HFFc6 (cell line): ENCODE data around the gene FXN. TPM values are rescaled to one million over a fixed set of nuclear protein-coding genes. Genes with fewer than 3 reads are reported as not detected.
A peak's percentile ranks its signal among the peaks of the same experiment; 100 is the strongest.
"Not testable (repeated sequence)": the region's sequence is repeated elsewhere in the genome, so short reads cannot be mapped to it uniquely, and the experiment has no call there.

Experiments
- DNase-seq: peaks from one replicate; pipeline ENCODE4 v3.0.0-alpha.2; 2018
- H3K27ac Mint-ChIP-seq: 2 replicates; pipeline ENCODE4 v1.8.0; 2020; ENCODE audit warnings: mild to moderate bottlenecking, mixed read lengths
- H3K27me3 Mint-ChIP-seq: 2 replicates; pipeline ENCODE4 v1.8.0; 2021; ENCODE audit warnings: mild to moderate bottlenecking, moderate library complexity, mixed read lengths; ENCODE audit not compliant: insufficient read depth
- H3K36me3 Mint-ChIP-seq: 2 replicates; pipeline ENCODE4 v1.8.0; 2021; ENCODE audit warnings: low read depth, mixed read lengths
- H3K4me1 Mint-ChIP-seq: 2 replicates; pipeline ENCODE4 v1.8.0; 2020; ENCODE audit warnings: low read depth, mixed read lengths
- H3K4me3 Mint-ChIP-seq: 2 replicates; pipeline ENCODE4 v1.8.0; 2020; ENCODE audit warnings: mild to moderate bottlenecking, moderate library complexity, mixed read lengths
- H3K9me3 Mint-ChIP-seq: 2 replicates; pipeline ENCODE4 v1.8.0; 2020; ENCODE audit warnings: mild to moderate bottlenecking, mixed read lengths
- total RNA-seq, 6 experiments: library from RNA; stranded (reverse); fragmentation: NEBNext Ultra II Directional; extraction: Animal tissue kit (Norgen Biotek cat#: 25700); gene quantifications; 2 replicates in 1 of 6; 3 replicates in 5 of 6; pipeline ENCODE4 v1.2.3, GENCODE V29; 2021
- TF ChIP-seq, protein P1 (sequence below): fragments of 200-600 bp; sonication (generic); IDR thresholded peaks from 2 replicates; pipeline ENCODE4 v1.5.0; 2021; ENCODE audit warnings: antibody characterized with exemption, mild to moderate bottlenecking

Gene FXN
- total RNA-seq, 6 experiments from 2014 or later: 17.3 to 22.3 (median 18.5) TPM

DNA sequence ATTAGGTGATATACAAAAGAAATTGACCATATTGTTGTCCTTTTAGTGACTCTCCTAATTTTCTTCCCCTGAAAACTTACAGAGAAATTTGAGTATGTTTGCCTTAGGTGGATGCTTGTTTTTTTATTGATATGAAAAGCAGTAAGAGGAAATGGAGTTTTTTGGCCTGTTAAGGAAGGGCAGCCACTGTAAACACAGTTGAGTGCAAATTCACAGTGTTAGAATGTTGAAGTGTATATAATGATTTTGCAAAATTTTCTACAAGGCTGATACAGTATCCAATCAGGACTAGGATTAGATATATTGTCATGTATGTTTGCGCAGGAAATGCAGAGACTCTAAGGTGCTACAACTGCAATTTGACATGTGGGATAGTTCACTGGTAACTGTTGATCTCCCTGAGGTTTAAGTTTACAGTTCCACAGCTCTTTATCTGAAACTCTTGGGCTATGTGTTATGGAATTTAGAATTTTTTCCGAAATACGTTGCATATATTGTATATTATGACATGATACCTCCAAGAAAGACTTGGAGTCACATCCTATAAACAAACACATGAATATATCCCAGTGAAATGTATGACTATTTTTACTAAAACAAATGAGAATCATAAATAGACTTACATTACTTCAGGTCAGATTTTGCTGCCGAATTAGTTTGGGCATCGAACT, 62.5 kb downstream of the FXN start:
- Mint-ChIP-seq H3K27ac (peak overlapping the region; percentile 7; the same call in 1 of the 2 replicates), H3K4me1 (peaks cover 27% of the 10 kb centered on the region), H3K4me3 (no peak overlapping the region), H3K9me3 (no peaks in the 10 kb centered on the region), H3K36me3 (no peaks in the 10 kb centered on the region), H3K27me3 (no peaks in the 10 kb centered on the region)
- DNase-seq: no peak
- TF ChIP-seq, protein P1, sequence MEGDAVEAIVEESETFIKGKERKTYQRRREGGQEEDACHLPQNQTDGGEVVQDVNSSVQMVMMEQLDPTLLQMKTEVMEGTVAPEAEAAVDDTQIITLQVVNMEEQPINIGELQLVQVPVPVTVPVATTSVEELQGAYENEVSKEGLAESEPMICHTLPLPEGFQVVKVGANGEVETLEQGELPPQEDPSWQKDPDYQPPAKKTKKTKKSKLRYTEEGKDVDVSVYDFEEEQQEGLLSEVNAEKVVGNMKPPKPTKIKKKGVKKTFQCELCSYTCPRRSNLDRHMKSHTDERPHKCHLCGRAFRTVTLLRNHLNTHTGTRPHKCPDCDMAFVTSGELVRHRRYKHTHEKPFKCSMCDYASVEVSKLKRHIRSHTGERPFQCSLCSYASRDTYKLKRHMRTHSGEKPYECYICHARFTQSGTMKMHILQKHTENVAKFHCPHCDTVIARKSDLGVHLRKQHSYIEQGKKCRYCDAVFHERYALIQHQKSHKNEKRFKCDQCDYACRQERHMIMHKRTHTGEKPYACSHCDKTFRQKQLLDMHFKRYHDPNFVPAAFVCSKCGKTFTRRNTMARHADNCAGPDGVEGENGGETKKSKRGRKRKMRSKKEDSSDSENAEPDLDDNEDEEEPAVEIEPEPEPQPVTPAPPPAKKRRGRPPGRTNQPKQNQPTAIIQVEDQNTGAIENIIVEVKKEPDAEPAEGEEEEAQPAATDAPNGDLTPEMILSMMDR: no peak

DNA sequence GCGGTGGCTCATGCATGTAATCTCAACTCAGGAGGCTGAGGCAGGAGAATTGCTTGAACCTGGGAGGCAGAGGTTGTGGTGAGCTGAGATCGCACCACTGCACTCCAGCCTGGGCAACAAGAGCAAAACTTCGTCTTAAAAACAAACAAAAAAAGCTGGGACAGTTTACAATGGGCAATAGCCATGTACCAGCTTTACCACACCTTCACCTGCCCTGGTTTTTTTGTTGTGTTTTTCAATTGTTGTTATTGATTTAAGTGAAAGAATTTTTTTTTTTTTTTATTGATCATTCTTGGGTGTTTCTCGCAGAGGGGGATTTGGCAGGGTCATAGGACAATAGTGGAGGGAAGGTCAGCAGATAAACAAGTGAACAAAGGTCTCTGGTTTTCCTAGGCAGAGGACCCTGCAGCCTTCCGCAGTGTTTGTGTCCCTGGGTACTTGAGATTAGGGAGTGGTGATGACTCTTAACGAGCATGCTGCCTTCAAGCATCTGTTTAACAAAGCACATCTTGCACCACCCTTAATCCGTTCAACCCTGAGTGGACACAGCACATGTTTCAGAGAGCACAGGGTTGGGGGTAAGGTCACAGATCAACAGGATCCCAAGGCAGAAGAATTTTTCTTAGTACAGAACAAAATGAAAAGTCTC, 67.9 kb downstream of the FXN start:
- not testable (repeated sequence) for H3K4me3 Mint-ChIP-seq, DNase-seq, H3K4me1 Mint-ChIP-seq, H3K27ac Mint-ChIP-seq, H3K27me3 Mint-ChIP-seq, H3K9me3 Mint-ChIP-seq, H3K36me3 Mint-ChIP-seq

DNA sequence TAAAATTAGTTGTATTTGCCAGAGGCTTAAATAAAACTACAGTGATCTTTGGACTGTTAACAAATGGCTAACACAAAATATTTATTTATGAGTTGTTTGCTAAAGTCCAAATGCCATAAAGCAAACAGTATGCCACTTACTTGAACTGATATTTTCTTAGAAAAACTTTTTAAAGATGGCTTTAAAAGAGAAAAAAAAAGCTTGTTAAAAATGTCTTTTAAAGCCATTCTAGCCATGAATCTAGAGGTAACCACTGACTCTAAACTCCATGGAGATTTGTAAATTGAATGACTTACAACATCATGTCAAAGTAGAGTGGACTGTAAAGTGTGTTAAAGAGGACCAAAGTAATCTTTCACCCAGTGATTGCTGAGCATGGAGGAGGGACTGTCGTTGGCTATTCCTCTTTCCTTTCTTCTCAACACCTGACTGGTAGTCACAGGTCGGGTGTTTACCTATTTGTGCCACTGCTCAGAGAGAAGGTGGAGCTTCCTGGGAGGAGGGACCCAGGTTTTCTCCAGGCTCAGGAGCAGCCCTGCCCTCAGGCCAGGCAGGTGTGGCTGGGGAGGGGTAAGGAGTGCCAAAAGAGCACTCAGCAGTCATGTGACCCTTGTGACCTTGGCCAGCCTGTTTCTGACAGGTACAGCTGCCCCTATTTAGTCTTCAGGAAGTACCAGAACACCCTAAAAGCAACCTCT, 69.4 kb downstream of the FXN start:
- TF ChIP-seq, protein P1: no peak
- DNase-seq: no peak
- Mint-ChIP-seq H3K9me3 (no peaks in the 10 kb centered on the region), H3K36me3 (no peaks in the 10 kb centered on the region), H3K4me3 (no peak overlapping the region), H3K27ac (no peak overlapping the region), H3K27me3 (no peaks in the 10 kb centered on the region), H3K4me1 (no peaks in the 10 kb centered on the region)

DNA sequence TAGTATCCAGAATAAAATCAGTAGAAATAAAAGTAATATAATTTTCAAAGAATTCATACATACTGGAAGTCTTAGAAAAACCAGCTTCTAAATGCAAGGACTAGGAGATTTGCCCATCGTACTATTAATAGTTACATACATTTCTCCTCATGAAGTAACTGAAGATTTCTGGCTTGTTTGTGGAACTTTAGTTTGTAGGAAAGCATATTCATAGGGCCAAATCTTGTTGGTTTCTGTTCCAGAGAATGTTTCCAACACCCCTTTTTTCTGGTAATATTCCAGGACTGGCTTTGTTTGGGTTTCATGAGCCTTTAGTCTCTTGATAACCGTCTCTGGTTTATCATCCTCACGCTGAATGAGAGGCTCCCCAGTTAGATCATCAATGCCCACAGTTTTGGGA, 72.2 kb downstream of the FXN start:
- Mint-ChIP-seq H3K4me1 (no peaks in the 10 kb centered on the region), H3K27ac (no peak overlapping the region), H3K36me3 (no peaks in the 10 kb centered on the region), H3K4me3 (no peak overlapping the region), H3K9me3 (no peaks in the 10 kb centered on the region), H3K27me3 (no peaks in the 10 kb centered on the region)
- TF ChIP-seq, protein P1: no peak
- no peak for DNase-seq

DNA sequence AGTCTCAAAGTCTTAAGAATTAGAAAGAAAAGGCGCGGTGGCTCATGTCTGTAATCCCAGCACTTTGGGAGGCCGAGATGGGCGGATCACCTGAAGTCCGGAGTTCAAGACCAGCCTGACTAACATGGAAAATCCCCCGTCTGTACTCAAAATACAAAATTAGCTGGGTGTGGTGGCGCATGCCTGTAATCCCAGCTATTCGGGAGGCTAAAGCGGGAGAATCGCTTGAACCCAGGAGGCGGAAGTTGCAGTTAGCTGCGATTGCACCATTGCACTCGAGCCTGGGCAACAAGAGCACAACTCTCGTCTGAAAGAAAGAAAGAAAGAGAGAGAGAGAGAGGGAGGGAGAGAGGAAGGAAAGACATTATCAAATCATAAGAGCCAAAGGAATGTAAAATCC, 73.2 kb downstream of the FXN start:
- not testable (repeated sequence) for H3K36me3 Mint-ChIP-seq, H3K4me1 Mint-ChIP-seq, H3K27me3 Mint-ChIP-seq, DNase-seq, H3K9me3 Mint-ChIP-seq, H3K27ac Mint-ChIP-seq, H3K4me3 Mint-ChIP-seq

DNA sequence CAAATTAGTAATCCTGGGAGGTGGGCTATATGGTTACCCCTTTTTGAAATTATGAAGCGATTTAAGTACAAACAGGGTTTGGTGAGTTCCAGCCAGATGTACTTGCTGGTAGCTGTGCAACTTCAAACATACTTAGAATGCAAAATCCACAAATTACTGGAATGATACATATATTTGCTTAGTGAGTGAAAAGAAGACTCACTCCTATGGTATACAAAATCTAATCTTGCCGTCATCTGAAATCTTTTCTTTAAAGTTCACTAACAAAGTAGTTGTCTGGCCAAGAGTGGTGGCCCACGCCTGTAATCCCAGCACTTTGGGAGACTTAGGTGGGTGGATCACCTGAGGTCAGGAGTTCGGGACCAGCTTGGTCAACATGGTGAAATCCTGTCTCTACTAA, 73.6 kb downstream of the FXN start:
- H3K36me3 Mint-ChIP-seq: no peaks in the 10 kb centered on the region
- H3K27ac Mint-ChIP-seq: no peak overlapping the region
- no peak overlapping the region for H3K4me3 Mint-ChIP-seq
- no peaks in the 10 kb centered on the region for H3K27me3 Mint-ChIP-seq
- DNase-seq: no peak
- TF ChIP-seq, protein P1: no peak
- no peaks in the 10 kb centered on the region for H3K4me1 Mint-ChIP-seq
- no peaks in the 10 kb centered on the region for H3K9me3 Mint-ChIP-seq

DNA sequence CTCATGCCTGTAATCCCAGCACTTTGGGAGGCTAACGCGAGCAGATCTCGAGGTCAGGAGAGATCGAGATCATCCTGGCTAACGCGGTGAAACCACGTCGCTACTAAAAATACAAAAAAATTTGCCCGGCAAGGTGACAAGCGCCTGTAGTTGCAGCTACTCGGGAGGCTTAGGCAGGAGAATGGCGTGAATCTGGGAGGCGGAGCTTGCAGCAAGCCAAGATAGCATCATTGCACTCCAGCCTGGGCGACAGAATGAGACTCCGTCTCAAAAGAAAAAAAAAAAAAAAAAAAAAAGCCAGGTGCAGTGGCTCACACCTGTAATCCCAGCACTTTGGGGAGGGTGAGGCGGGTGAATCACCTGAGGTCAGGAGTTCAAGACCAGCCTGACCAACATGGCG, 77.1 kb downstream of the FXN start:
- not testable (repeated sequence) for H3K27me3 Mint-ChIP-seq

More for the DNA sequence above, 77.1 kb downstream of the FXN start:
- not testable (repeated sequence) for H3K27ac Mint-ChIP-seq, H3K4me3 Mint-ChIP-seq, H3K9me3 Mint-ChIP-seq, H3K4me1 Mint-ChIP-seq, DNase-seq, H3K36me3 Mint-ChIP-seq
